ENCODE results near the gene LRCH3. TPM values are rescaled to one million over a fixed set of nuclear protein-coding genes. Genes with fewer than 3 reads are reported as not detected.
A peak's percentile ranks its signal among the peaks of the same experiment; 100 is the strongest.

LRCH3 gene
- total RNA-seq, 1 experiment from 2014 or later: 43.1 TPM

DNA sequence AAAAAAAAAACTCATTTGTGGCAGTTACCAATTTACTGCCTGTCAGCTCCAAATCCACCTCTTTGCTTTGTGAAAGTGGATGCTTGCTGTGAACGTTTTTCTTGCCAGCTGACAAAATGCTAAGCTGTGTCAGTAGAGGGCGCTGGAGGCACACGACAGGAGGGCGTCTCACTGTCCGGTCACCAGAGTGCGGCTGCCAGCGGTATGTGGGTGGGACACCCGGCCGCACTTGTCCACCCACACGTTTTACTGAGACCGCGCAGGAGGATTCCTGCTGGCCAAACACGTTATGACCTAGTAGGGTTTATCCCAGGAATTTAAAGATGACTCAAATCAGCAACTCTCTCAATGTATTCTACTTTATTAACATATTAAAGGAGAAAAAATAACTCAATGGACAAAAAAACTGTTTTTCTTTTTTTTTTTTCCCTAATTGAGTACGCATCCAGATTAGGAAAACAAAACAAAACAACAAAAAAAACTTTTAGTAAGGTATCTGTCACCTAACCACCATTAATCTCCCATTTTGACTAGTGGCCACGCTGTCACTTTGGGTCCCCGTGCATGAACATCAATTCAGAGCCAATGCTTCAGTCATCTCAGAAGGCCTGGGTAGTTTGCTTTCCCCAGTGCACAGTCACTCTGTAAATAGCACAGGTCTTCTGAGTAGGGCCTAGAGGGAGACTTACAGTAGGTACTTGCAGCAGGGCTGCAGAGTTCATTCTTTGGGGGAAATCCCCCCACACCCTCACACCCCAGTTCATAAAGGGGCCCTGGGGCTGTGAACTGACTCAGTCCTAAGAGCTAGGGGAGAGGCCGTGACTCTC, 115.2 kb downstream of the LRCH3 start:
- ChIA-PET CTCF (interaction anchor here (0.6 to 1.1 kb wide), 5 partner anchors 24 to 174 kb away, joined by 3 to 7 read pairs (median 7); no protein-coding TSS in a partner anchor), POLR2A (ENCODE audit: unreplicated experiment) (no interaction called here)
- TF ChIP-seq EZH2phosphoT487 (IDR thresholded peaks at IDR 0.05; ENCODE audit: borderline replicate concordance, low read length): no peak
- no peak for TF ChIP-seq EZH2 (IDR thresholded peaks at IDR 0.05; ENCODE audit: low read length, unreplicated experiment)
- TF ChIP-seq, protein P1, sequence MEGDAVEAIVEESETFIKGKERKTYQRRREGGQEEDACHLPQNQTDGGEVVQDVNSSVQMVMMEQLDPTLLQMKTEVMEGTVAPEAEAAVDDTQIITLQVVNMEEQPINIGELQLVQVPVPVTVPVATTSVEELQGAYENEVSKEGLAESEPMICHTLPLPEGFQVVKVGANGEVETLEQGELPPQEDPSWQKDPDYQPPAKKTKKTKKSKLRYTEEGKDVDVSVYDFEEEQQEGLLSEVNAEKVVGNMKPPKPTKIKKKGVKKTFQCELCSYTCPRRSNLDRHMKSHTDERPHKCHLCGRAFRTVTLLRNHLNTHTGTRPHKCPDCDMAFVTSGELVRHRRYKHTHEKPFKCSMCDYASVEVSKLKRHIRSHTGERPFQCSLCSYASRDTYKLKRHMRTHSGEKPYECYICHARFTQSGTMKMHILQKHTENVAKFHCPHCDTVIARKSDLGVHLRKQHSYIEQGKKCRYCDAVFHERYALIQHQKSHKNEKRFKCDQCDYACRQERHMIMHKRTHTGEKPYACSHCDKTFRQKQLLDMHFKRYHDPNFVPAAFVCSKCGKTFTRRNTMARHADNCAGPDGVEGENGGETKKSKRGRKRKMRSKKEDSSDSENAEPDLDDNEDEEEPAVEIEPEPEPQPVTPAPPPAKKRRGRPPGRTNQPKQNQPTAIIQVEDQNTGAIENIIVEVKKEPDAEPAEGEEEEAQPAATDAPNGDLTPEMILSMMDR (conservative IDR thresholded peaks at IDR 0.05; ENCODE audit: low read depth, low read length): peak; percentile 97
- Histone ChIP-seq H3K79me2 (ENCODE audit: low read length) (no peaks in the 10 kb centered on the region), H3K36me3 (ENCODE audit: low read depth, low read length) (no peaks in the 10 kb centered on the region), H3K4me1 (ENCODE audit: insufficient read depth, low read length) (peaks cover 12% of the 10 kb centered on the region), H3K4me2 (ENCODE audit: low read length) (peak overlapping the region; percentile 50), H3F3A (ENCODE audit: low read length, unreplicated experiment) (no peaks in the 10 kb centered on the region), H3K4me3 (ENCODE audit: low read length) (no peak overlapping the region), H3K9ac (ENCODE audit: low read length) (no peak overlapping the region), H3K27me3 (ENCODE audit: low read length) (no peaks in the 10 kb centered on the region), H4K20me1 (ENCODE audit: low read length) (no peaks in the 10 kb centered on the region), H3K27ac (ENCODE audit: low read length) (peak overlapping the region; percentile 38), H2AFZ (ENCODE audit: low read length) (no peak overlapping the region; the same call in 1 of the 2 replicates), H3K9me3 (ENCODE audit: low read length) (no peaks in the 10 kb centered on the region), H3K9me2 (replicated peaks; ENCODE audit: low read length) (no peaks in the 10 kb centered on the region)
- BruUV-seq (replicated peaks): no TSS peak
- peak; percentile 95 for DNase-seq
- intact Hi-C loops (cut with micrococcal nuclease): loop anchor here (1.0 to 5.0 kb wide), 3 partner anchors 37 to 175 kb away; no protein-coding TSS in a partner anchor
- ATAC-seq: peak; percentile 99

DNA sequence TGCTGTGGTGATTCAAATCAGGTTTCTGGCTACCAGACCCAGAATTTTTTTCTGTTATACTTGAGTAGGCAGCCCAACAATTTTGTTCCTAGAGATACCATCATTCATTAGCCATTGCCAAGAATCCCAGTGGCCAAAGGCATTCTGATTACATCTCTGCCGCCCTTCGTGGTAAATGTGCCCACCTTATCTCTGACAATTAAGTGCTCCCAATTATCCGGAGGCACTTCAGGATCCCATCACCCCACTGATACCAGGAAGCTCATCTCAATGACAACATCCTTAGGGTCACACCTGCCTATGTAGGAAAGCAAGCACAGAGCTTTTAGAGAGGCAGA, 115.8 kb downstream of the LRCH3 start:
- POLR2A ChIA-PET (ENCODE audit: unreplicated experiment): no interaction called here

More for the DNA sequence above, 115.8 kb downstream of the LRCH3 start:
- H4K20me1 ChIP-seq (ENCODE audit: low read length): no peaks in the 10 kb centered on the region
- DNase-seq (no peak), ATAC-seq (no peak)
- H3K9me3 ChIP-seq (ENCODE audit: low read length): no peaks in the 10 kb centered on the region
- TF ChIP-seq EZH2phosphoT487 (IDR thresholded peaks at IDR 0.05; ENCODE audit: borderline replicate concordance, low read length) (no peak), EZH2 (IDR thresholded peaks at IDR 0.05; ENCODE audit: low read length, unreplicated experiment) (no peak)
- TF ChIP-seq, protein P1 (conservative IDR thresholded peaks at IDR 0.05; ENCODE audit: low read depth, low read length): no peak
- peak overlapping the region; percentile 38 for H3K27ac ChIP-seq (ENCODE audit: low read length)
- peaks cover 12% of the 10 kb centered on the region for H3K4me1 ChIP-seq (ENCODE audit: insufficient read depth, low read length)
- H2AFZ ChIP-seq (ENCODE audit: low read length): no peak overlapping the region
- no peaks in the 10 kb centered on the region for H3K27me3 ChIP-seq (ENCODE audit: low read length)
- no peak overlapping the region for H3K9ac ChIP-seq (ENCODE audit: low read length)
- no TSS peak for BruUV-seq (replicated peaks)
- CTCF ChIA-PET: no interaction called here
- no peaks in the 10 kb centered on the region for H3K79me2 ChIP-seq (ENCODE audit: low read length)
- H3F3A ChIP-seq (ENCODE audit: low read length, unreplicated experiment): no peaks in the 10 kb centered on the region
- H3K36me3 ChIP-seq (ENCODE audit: low read depth, low read length): no peaks in the 10 kb centered on the region
- peak overlapping the region; percentile 50 for H3K4me2 ChIP-seq (ENCODE audit: low read length)
- intact Hi-C loops (cut with micrococcal nuclease): loop anchor here (1.0 to 5.0 kb wide), 3 partner anchors 36 to 174 kb away; no protein-coding TSS in a partner anchor
- no peaks in the 10 kb centered on the region for H3K9me2 ChIP-seq (replicated peaks; ENCODE audit: low read length)
- no peak overlapping the region for H3K4me3 ChIP-seq (ENCODE audit: low read length)

All from PC-3 (cell line).